K562 (cell line): ENCODE measurements around the gene GALNS. TPM values are rescaled to one million over a fixed set of nuclear protein-coding genes. Genes with fewer than 3 reads are reported as not detected.

ENCODE experiments used
- CBX3 ChIP-seq, 2 experiments: IDR thresholded peaks; 1 replicate in 1 of 2; 2 replicates in 1 of 2; pipeline ENCODE4 v1.6.1; 2012; ENCODE audit warnings: inconsistent platforms in 2 of 2, low read length in 2 of 2, borderline replicate concordance in 1 of 2, control low read depth in 1 of 2
- CTCFL ChIP-seq: IDR thresholded peaks from 2 replicates; pipeline ENCODE4 v1.6.1; 2011; ENCODE audit warnings: borderline replicate concordance, low read depth, mild to moderate bottlenecking, moderate library complexity, low read length; ENCODE audit not compliant: insufficient read depth, poor library complexity, severe bottlenecking
- E2F3 ChIP-seq: fragments of 250-450 bp; sonication (Bioruptor Pico); IDR thresholded peaks from 2 replicates; pipeline ENCODE4 v1.4.0; 2020; ENCODE audit warnings: mild to moderate bottlenecking
- HDAC2 ChIP-seq: fragments of 450-650 bp; IDR thresholded peaks from 2 replicates; pipeline ENCODE4 v1.6.1; 2016; ENCODE audit warnings: mild to moderate bottlenecking
- HMG20A ChIP-seq: fragments of 450-650 bp; formaldehyde crosslinking; conservative IDR thresholded peaks from 2 replicates; pipeline ENCODE4 v1.4.0; 2020; ENCODE audit warnings: mild to moderate bottlenecking, mixed read lengths
- HSF4 ChIP-seq: fragments of 250-450 bp; sonication (Bioruptor Pico); IDR thresholded peaks from 2 replicates; pipeline ENCODE4 v2.1.2; 2022; ENCODE audit warnings: mild to moderate bottlenecking, moderate library complexity, borderline replicate concordance
- KHSRP ChIP-seq: fragments of 450-650 bp; IDR thresholded peaks from 2 replicates; pipeline ENCODE4 v1.6.1; 2017
- MAX ChIP-seq: sonication (generic); formaldehyde crosslinking; IDR thresholded peaks from 2 replicates; pipeline ENCODE4 v1.9.0; 2022; ENCODE audit warnings: mild to moderate bottlenecking, missing genetic modification reagents
- MEIS2 ChIP-seq: fragments of 450-650 bp; IDR thresholded peaks from 2 replicates; pipeline ENCODE4 v1.6.1; 2014; ENCODE audit warnings: mild to moderate bottlenecking; ENCODE audit not compliant: partially characterized antibody
- NCOA4 ChIP-seq: fragments of 450-650 bp; IDR thresholded peaks from 2 replicates; pipeline ENCODE4 v1.6.1; 2018; ENCODE audit warnings: mild to moderate bottlenecking; ENCODE audit not compliant: partially characterized antibody
- NELFE ChIP-seq: IDR thresholded peaks from 2 replicates; pipeline ENCODE4 v1.6.1; 2011; ENCODE audit warnings: mild to moderate bottlenecking; ENCODE audit not compliant: insufficient read depth, insufficient read length
- NONO ChIP-seq, 2 experiments: fragments of 200-400 bp in 1 of 2; fragments of 450-650 bp in 1 of 2; formaldehyde crosslinking in 1 of 2; IDR thresholded peaks; 2 replicates each; pipeline ENCODE4 v1.6.1; 2017; ENCODE audit warnings: low read depth in 2 of 2, mild to moderate bottlenecking in 2 of 2, moderate library complexity in 2 of 2, low read length in 1 of 2
- PCBP1 ChIP-seq: fragments of 200-400 bp; formaldehyde crosslinking; IDR thresholded peaks from 2 replicates; pipeline ENCODE4 v1.6.1; 2018; ENCODE audit warnings: mild to moderate bottlenecking, low read depth, low read length; ENCODE audit not compliant: poor library complexity, severe bottlenecking
- YY1 ChIP-seq, 3 experiments: IDR thresholded peaks; 2 replicates each; pipeline ENCODE4 v1.6.1; 2011; ENCODE audit warnings: low read length in 2 of 3, mild to moderate bottlenecking in 2 of 3, moderate library complexity in 2 of 3, borderline replicate concordance in 1 of 3, control low read depth in 1 of 3, low read depth in 1 of 3; ENCODE audit not compliant: insufficient read depth in 3 of 3, insufficient replicate concordance in 2 of 3, control insufficient read depth in 1 of 3, insufficient read length in 1 of 3; ENCODE audit errors: extremely low read depth in 1 of 3
- ZNF511 ChIP-seq: sonication (generic); formaldehyde crosslinking; IDR thresholded peaks from 2 replicates; pipeline ENCODE4 v1.8.0; 2022; ENCODE audit warnings: mild to moderate bottlenecking, missing genetic modification reagents
- polyA plus RNA-seq, 8 experiments: library from polyadenylated mRNA; depleted of rRNA in 4 of 8; stranded (reverse) in 5 of 8; unstranded in 3 of 8; fragments of >200 nt; fragmentation: Nextera tagmentation in 2 of 8; fragmentation: Illumina TruSeq in 1 of 8; extraction: Ambion mirVana in 2 of 8; extraction: Trizol in 1 of 8; gene quantifications; 2 replicates each; pipeline versions ENCODE4 v1.2.1 to v1.2.3, GENCODE V29; 2011 to 2014; ENCODE audit warnings: inconsistent platforms in 1 of 8, missing spikeins in 1 of 8
- total RNA-seq, 7 experiments: library from RNA; depleted of rRNA in 6 of 7; stranded (reverse); fragments of >200 nt in 6 of 7; fragmentation: Illumina TruSeq in 2 of 7; extraction: Trizol in 2 of 7; gene quantifications; 2 replicates each; pipeline versions ENCODE4 v1.2.1 to v1.2.3, GENCODE V29; 2011 to 2021; ENCODE audit warnings: low replicate concordance in 1 of 7
- TF ChIP-seq, protein P1 (sequence below): sonication (generic); formaldehyde crosslinking; IDR thresholded peaks from 2 replicates; pipeline ENCODE4 v1.8.0; 2023; ENCODE audit warnings: mild to moderate bottlenecking, missing genetic modification reagents
- TF ChIP-seq, protein P2 (sequence below), 3 experiments: fragments of 200-800 bp in 1 of 3; fragments of 250-450 bp in 1 of 3; fragments of 450-650 bp in 1 of 3; sonication (Bioruptor Pico) in 1 of 3; sonication (Bioruptor generic) in 1 of 3; formaldehyde crosslinking in 1 of 3; IDR thresholded peaks; 2 replicates each; pipeline versions ENCODE4 v1.6.1 to v1.8.0; 2016 to 2022; ENCODE audit warnings: mild to moderate bottlenecking in 2 of 3, missing genetic modification characterization in 2 of 3, missing compliant biosample characterization in 1 of 3, moderate library complexity in 1 of 3

GALNS gene
- total and polyA plus RNA-seq, 9 of the 15 experiments (the other 6 are each of a cell fraction or from before 2014, with no cell fraction given), result 0.38 to 13.2 (median 4.3) TPM

DNA sequence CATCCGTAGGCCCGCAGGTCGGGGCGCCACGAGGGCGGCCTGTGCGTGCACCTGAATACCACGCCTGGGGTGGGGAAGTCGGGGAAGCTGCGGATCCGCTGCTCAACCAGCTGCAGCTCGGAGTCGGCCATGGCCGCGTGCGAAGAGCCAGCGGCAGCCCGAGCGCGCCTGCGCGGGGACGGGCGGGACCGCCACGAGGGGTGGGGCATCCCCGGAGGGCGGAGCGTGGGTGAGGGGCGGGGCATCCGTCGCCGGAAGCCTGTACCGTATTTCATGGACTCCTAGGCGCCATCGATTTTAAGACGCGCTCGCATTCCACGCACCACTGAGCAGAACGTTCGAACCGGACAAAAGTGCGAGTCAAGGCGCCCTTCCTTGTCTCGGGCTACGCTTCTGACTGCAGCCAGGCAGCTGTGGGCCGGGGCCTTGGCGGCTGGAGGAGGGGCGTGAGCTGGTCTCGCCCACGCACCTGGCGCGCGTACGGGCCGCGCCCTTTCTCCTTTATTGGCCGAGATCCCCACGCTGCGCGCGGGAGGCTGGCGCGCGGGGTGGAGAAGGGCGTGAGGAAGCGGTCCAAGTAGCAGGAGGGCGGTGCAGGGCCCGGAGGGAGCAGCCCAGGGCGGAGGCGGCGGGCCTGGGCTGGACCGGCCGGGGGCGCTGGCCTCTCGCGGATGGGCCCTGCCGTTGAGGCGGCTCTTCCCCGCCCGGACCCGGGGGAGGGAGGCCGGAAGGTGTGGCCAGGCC, 44.8 kb downstream of the GALNS start, which contains the start of gene APRT (continued):
- TF ChIP-seq ZNF511, result peak; percentile 17; the same call in 1 of the 2 replicates
- TF ChIP-seq, protein P1, sequence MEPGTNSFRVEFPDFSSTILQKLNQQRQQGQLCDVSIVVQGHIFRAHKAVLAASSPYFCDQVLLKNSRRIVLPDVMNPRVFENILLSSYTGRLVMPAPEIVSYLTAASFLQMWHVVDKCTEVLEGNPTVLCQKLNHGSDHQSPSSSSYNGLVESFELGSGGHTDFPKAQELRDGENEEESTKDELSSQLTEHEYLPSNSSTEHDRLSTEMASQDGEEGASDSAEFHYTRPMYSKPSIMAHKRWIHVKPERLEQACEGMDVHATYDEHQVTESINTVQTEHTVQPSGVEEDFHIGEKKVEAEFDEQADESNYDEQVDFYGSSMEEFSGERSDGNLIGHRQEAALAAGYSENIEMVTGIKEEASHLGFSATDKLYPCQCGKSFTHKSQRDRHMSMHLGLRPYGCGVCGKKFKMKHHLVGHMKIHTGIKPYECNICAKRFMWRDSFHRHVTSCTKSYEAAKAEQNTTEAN (CRISPR knock-in tag), result 0 out of 2 replicates have a peak, but pooled peaks have one; percentile 50
- TF ChIP-seq PCBP1, result peak; percentile 76
- peak; percentile 60; the same call in 1 of the 2 replicates for TF ChIP-seq E2F3 (CRISPR knock-in tag)
- peak; percentile 59 for TF ChIP-seq CTCFL
- no peak for TF ChIP-seq KHSRP
- TF ChIP-seq HSF4 (CRISPR knock-in tag), result no peak
- TF ChIP-seq HDAC2, result peak; percentile 55; the same call in 1 of the 2 replicates
- peak in 1 of 2 experiments; percentile 25; a peak in 1 of 3 replicates for TF ChIP-seq CBX3 (IDR thresholded peaks at IDR 0.05; ENCODE audit: borderline replicate concordance in 1 of 2, low read length in 2 of 2)
- TF ChIP-seq HMG20A (CRISPR knock-in tag), result no peak
- TF ChIP-seq MAX, result peak; percentile 95
- TF ChIP-seq, protein P2, sequence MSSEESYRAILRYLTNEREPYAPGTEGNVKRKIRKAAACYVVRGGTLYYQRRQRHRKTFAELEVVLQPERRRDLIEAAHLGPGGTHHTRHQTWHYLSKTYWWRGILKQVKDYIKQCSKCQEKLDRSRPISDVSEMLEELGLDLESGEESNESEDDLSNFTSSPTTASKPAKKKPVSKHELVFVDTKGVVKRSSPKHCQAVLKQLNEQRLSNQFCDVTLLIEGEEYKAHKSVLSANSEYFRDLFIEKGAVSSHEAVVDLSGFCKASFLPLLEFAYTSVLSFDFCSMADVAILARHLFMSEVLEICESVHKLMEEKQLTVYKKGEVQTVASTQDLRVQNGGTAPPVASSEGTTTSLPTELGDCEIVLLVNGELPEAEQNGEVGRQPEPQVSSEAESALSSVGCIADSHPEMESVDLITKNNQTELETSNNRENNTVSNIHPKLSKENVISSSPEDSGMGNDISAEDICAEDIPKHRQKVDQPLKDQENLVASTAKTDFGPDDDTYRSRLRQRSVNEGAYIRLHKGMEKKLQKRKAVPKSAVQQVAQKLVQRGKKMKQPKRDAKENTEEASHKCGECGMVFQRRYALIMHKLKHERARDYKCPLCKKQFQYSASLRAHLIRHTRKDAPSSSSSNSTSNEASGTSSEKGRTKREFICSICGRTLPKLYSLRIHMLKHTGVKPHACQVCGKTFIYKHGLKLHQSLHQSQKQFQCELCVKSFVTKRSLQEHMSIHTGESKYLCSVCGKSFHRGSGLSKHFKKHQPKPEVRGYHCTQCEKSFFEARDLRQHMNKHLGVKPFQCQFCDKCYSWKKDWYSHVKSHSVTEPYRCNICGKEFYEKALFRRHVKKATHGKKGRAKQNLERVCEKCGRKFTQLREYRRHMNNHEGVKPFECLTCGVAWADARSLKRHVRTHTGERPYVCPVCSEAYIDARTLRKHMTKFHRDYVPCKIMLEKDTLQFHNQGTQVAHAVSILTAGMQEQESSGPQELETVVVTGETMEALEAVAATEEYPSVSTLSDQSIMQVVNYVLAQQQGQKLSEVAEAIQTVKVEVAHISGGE (CRISPR knock-in tag; IDR thresholded peaks at IDR 0.05), result peak in 1 of 3 experiments; percentile 75; a peak in 2 of 6 replicates
- TF ChIP-seq NCOA4, result no peak
- TF ChIP-seq NONO (IDR thresholded peaks at IDR 0.05; ENCODE audit: low read depth in 2 of 2, low read length in 1 of 2), result peak in 1 of 2 experiments; percentile 84; a peak in 2 of 4 replicates
- peak; percentile 54 to 92 (median 84) for TF ChIP-seq YY1 (IDR thresholded peaks at IDR 0.05; ENCODE audit: borderline replicate concordance in 1 of 3, control insufficient read depth in 1 of 3, extremely low read depth in 1 of 3, insufficient read depth in 3 of 3, insufficient read length in 1 of 3, insufficient replicate concordance in 2 of 3, low read depth in 1 of 3, low read length in 2 of 3)
- TF ChIP-seq NELFE, result no peak
- peak; percentile 35 for TF ChIP-seq MEIS2
